Activated CD4-positive, alpha-beta T cell treated with anti-CD3 and anti-CD28 coated beads, Interleukin-2, Interleukin-6, amounts not matched to agents 100 ng/mL and 50 ng/mL, durations not matched to agents 16 hours and 8 hours (primary cell): ENCODE data around the gene DYNLT4.
"Not testable (repeated sequence)": the region's sequence is repeated elsewhere in the genome, so short reads cannot be mapped to it uniquely, and the experiment has no call there.

Source experiments
- DNase-seq: peaks from one replicate; pipeline ENCODE4 v3.0.0-alpha.2; 2020

Gene DYNLT4

GRCh38 chr1:44808063-44808937, 1.1 kb upstream of the DYNLT4 start, which contains the start of gene BTBD19:
TSS of gene BTBD19 (plus strand) at chr1:44808523. CDS start at chr1:44808821, 298 bp downstream.
- DNase-seq = peak; percentile 81

- peak; percentile 94 for DNase-seq
These were observed 362 bp upstream of the DYNLT4 start for GRCh38 chr1:44807364-44808062.

GRCh38 chr1:44806025-44806703, 987 bp downstream of the DYNLT4 start:
- no peak for DNase-seq

- no peak for DNase-seq
These were observed 1.7 kb downstream of the DYNLT4 start for GRCh38 chr1:44805311-44806024.

- DNase-seq = no peak
These were observed 3.6 kb downstream of the DYNLT4 start for GRCh38 chr1:44803312-44804095.

- no peak for DNase-seq
These were observed 4.2 kb downstream of the DYNLT4 start for GRCh38 chr1:44803062-44803311.

- no peak for DNase-seq
These were observed 4.7 kb downstream of the DYNLT4 start for GRCh38 chr1:44802306-44803061.

GRCh38 chr1:44801491-44802305, 5.5 kb downstream of the DYNLT4 start:
- DNase-seq = no peak

GRCh38 chr1:44799770-44800584, 7.2 kb downstream of the DYNLT4 start, which contains the start of gene PLK3:
TSS of gene PLK3 (plus strand) at chr1:44800377. CDS start at chr1:44800464, 87 bp downstream.
- peak; percentile 99 for DNase-seq

GRCh38 chr1:44798481-44799365, 8.4 kb downstream of the DYNLT4 start:
- DNase-seq = no peak

GRCh38 chr1:44797886-44798285, 9.3 kb downstream of the DYNLT4 start:
- not testable (repeated sequence) for DNase-seq

- no peak for DNase-seq
These were observed 14.2 kb downstream of the DYNLT4 start for GRCh38 chr1:44792736-44793502.

- DNase-seq = no peak
These were observed 16.0 kb downstream of the DYNLT4 start for GRCh38 chr1:44790968-44791801.

GRCh38 chr1:44788120-44788860, 18.9 kb downstream of the DYNLT4 start, which contains the start of gene BEST4:
TSS of gene BEST4 (minus strand) at chr1:44788170. CDS start at chr1:44787705, 465 bp downstream.
- no peak for DNase-seq

GRCh38 chr1:44787506-44787905, 19.6 kb downstream of the DYNLT4 start:
- DNase-seq = no peak
